HG02840 (cell line): ENCODE measurements around the gene SLC10A3.

Experiments used
- ATAC-seq: cut with Tn5 transposase; IDR thresholded peaks from one replicate; pipeline ENCODE4 v1.9.1; 2021; ENCODE audit warnings: mild to moderate bottlenecking, moderate library complexity, moderate number of reproducible peaks; ENCODE audit not compliant: unreplicated experiment, low FRiP score

SLC10A3 gene

GRCh38 chrX:154485150-154486051 is 5.0 kb downstream of the SLC10A3 start:
- ATAC-seq: no peak

- ATAC-seq: no peak
These were observed 5.9 kb downstream of the SLC10A3 start for GRCh38 chrX:154484255-154485149.

- ATAC-seq: no peak
These were observed 7.1 kb downstream of the SLC10A3 start for GRCh38 chrX:154483325-154483724.

- no peak for ATAC-seq
These were observed 7.6 kb downstream of the SLC10A3 start for GRCh38 chrX:154482786-154483185.

- no peak for ATAC-seq
These were observed 8.4 kb downstream of the SLC10A3 start for GRCh38 chrX:154481911-154482601.

GRCh38 chrX:154481195-154481594 is 9.2 kb downstream of the SLC10A3 start:
- no peak for ATAC-seq

- peak; percentile 71 for ATAC-seq
These were observed 11.5 kb downstream of the SLC10A3 start, which contains the start of gene LAGE3 for GRCh38 chrX:154478728-154479622. LAGE3 (minus strand) TSS chrX:154479281; CDS start chrX:154478915, 366 bp downstream.

- no peak for ATAC-seq
These were observed 12.4 kb downstream of the SLC10A3 start for GRCh38 chrX:154477891-154478477.

GRCh38 chrX:154476821-154477220 is 13.6 kb downstream of the SLC10A3 start:
- no peak for ATAC-seq

- ATAC-seq: no peak
These were observed 16.7 kb downstream of the SLC10A3 start for GRCh38 chrX:154473683-154474082.

GRCh38 chrX:154472685-154473632 is 17.5 kb downstream of the SLC10A3 start:
- no peak for ATAC-seq

GRCh38 chrX:154471839-154472684 is 18.4 kb downstream of the SLC10A3 start:
- no peak for ATAC-seq

GRCh38 chrX:154470914-154471568 is 19.4 kb downstream of the SLC10A3 start:
- ATAC-seq: no peak

- ATAC-seq: no peak
These were observed 20.0 kb downstream of the SLC10A3 start for GRCh38 chrX:154470434-154470833.

GRCh38 chrX:154469880-154470279 is 20.5 kb downstream of the SLC10A3 start:
- ATAC-seq: no peak

- no peak for ATAC-seq
These were observed 21.3 kb downstream of the SLC10A3 start for GRCh38 chrX:154469114-154469513.

- ATAC-seq: no peak
These were observed 22.2 kb downstream of the SLC10A3 start for GRCh38 chrX:154468217-154468616.
